HG03175 (cell line): Measurements from ENCODE around the gene ZBTB7A.

Source experiments
- ATAC-seq: cut with Tn5 transposase; IDR thresholded peaks from one replicate; pipeline ENCODE4 v1.9.1; 2021; ENCODE audit warnings: mild to moderate bottlenecking, moderate library complexity; ENCODE audit not compliant: unreplicated experiment

The ZBTB7A gene

DNA sequence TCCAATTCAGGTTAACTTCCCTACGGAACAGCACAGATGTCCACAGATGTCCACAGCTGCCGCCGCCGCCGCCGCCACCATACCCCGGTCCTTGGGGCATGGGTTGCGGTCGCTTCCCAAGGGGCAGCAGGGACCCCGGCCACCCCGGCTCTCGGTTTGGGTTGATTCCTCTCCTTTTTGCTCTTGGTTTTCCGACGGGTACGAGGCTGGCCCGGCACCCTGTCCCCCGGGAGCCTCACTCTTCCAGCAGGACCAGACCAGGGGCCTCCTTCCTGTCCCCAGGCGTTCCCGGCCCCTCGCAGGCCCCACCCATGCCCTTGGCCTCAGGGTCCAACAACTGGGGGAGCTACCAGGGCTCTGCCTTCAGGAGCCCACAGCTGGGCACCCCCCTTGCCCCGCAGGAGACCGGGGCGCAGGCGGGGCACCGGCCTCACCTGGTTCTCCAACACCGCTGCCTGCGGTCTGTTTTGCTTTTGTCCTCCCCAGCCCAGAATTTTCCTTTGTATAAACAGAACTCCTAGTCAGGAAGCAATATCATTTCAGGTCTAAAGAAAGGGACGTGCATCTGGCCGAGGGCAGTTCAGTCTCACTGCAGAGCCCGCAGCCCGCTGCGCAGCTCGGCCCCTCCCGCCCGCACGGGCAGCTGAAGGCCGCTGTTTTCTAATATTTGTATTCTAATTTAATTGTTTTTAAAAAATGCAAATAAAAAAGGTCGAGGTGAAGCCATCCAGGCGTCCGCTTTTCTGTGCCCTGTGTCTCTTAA is 27.9 kb downstream of the ZBTB7A start:
- no peak for ATAC-seq

DNA sequence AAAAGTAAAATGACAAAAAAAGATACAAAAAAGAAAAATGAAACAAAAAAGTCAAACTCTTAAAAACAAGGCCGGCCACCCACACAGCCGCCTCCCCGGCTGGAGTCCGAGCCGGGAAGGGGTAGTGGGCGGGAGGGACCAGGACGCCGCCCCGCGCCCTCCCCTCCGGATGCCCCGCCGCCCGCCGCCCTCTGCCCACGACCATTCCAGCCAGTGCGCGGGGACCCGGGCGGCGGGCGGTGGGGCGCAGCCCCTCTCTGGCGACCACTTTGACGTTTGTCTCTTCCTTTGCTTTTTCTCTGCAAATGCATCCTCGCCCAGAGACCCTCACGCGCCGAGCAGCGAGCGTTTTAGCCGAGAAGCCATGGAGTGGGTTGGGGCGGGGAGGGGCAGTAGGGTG is 28.6 kb downstream of the ZBTB7A start:
- no peak for ATAC-seq

GRCh38 chr19:4037301-4037949 is 29.3 kb downstream of the ZBTB7A start:
- ATAC-seq, result no peak

GRCh38 chr19:4036576-4037300 is 30.0 kb downstream of the ZBTB7A start:
- no peak for ATAC-seq

- no peak for ATAC-seq
These were observed 31.1 kb downstream of the ZBTB7A start for GRCh38 chr19:4035582-4035981.

- no peak for ATAC-seq
These were observed 31.6 kb downstream of the ZBTB7A start for GRCh38 chr19:4035018-4035566.

DNA sequence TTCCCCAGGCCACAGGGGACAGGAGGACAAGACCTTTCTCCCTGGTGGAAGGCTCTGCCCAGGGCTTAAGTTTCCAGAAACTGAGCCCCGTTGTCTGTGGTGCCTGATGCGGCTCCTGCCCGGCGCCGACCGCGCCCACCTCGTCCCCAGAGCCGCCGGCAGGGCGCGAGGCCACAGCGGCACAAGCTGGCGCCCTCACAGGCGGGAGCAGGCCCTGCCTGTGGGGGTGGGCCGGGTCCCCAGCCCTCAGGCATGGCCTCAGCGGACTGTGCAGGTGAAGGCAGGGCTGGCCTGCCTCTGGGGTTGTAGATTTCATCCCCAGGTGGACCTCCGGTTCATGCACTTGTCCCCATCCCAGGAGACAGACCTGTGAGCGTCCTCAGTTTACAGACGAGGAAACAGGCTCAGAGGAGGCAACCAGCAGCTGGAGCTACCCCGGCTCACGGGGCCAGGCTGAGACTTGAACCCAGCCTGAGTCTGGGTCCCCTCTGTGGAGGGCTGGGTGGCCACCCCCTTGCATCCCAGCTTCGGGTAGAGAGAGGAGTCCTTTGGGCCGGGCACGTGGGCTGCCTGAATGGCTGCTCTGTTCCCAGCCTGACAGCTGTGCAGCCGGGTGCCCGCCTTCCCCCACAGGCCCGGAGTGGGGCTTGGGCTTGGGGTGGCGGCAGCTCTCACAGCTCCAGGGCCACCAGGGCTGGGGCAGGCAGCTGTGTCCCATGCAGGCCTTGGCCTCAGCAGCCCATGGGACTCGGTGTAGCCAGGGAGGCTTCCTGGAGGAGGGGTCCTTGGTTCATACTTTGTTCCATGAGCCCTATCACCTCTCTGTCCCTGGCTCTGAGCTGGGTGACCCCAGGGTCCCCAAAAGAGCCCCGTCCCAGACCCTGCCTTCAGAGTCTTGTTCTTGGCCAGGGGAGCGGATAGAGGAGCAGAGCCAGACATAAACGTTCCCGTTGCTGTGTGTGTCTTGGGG is 32.4 kb downstream of the ZBTB7A start:
- no peak for ATAC-seq

DNA sequence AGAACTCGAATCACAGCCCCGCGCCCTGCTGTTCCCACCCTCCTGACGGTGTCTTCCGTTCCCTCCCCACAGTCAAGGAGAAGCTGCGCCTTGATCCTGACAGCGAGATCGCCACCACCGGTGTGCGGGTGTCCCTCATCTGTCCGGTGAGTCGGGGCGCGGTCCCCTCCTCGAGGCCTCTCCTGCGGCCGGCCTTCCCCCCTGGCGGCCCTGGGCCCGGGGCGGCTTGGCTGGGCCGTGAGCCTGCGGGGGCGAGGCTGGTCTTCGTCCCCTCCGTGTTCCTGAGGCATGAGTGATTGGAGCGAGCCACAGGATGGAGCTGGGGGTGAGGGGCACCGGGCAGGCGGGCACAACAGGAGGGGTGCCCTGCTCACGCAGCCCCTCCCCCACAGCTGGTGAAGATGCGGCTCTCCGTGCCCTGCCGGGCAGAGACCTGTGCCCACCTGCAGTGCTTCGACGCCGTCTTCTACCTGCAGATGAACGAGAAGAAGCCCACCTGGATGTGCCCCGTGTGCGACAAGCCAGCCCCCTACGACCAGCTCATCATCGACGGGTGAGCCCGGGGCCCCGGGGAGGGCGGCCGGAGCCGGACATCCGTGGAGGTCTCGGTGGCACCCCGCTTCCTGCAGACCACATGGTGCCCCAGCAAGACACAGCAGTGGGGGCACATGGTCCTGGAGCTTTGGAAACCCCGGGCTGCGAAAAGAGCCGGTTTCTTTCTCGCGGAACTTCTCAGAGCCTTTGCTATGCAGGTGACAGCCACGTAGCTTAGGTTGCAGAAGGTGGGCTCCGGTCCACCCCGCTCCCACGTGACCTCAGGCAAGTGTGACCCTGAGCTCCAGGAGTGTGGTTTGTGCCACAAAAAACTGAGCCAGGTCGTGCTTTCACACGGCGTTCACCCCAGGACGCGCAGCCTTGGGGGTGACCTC is 33.4 kb downstream of the ZBTB7A start:
- no peak for ATAC-seq

- ATAC-seq, result no peak
These were observed 34.3 kb downstream of the ZBTB7A start for GRCh38 chr19:4032436-4032835.

DNA sequence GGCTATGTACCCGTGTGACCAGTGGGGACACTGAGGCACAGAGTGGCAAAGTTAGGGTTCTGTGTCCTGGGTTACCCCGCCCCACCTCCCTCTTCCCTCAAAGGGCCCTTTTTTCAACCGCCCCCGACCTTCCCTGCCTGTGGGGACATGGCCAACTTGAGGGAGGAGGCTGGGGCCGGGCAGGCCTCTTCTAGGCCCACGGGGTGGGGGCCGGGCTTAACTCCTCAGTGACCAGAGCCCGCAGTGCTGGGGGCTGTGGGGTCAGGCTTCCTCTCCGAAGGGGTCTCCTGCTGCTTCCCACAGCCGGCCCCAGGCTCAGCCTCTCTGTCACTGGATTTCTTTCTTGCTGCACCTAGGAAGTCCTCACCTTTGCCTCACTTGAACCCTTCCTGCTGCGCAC is 35.3 kb downstream of the ZBTB7A start:
- ATAC-seq, result no peak

GRCh38 chr19:4030981-4031380 is 35.7 kb downstream of the ZBTB7A start:
- ATAC-seq, result no peak

DNA sequence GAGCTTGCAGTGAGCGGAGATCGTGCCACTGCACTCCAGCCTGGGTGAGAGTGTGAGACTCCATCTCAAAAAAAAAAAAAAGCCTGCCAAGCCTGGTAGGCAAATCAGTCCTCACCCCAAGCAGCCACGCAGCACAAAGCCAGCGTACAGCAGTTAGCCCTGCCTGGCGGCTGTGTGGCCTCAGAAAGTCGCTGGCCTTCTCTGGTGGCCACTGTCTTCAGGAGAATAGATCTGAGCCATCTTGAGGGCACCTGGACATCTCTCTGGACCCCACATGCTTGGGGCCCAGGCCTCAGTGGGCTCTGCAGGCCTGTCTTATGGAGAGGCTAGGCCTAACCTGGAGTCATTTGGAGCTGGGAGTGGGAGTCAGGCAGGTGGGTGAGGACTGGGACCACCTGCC is 36.1 kb downstream of the ZBTB7A start:
- no peak for ATAC-seq

GRCh38 chr19:4029247-4029614 is 37.5 kb downstream of the ZBTB7A start:
- ATAC-seq, result no peak

DNA sequence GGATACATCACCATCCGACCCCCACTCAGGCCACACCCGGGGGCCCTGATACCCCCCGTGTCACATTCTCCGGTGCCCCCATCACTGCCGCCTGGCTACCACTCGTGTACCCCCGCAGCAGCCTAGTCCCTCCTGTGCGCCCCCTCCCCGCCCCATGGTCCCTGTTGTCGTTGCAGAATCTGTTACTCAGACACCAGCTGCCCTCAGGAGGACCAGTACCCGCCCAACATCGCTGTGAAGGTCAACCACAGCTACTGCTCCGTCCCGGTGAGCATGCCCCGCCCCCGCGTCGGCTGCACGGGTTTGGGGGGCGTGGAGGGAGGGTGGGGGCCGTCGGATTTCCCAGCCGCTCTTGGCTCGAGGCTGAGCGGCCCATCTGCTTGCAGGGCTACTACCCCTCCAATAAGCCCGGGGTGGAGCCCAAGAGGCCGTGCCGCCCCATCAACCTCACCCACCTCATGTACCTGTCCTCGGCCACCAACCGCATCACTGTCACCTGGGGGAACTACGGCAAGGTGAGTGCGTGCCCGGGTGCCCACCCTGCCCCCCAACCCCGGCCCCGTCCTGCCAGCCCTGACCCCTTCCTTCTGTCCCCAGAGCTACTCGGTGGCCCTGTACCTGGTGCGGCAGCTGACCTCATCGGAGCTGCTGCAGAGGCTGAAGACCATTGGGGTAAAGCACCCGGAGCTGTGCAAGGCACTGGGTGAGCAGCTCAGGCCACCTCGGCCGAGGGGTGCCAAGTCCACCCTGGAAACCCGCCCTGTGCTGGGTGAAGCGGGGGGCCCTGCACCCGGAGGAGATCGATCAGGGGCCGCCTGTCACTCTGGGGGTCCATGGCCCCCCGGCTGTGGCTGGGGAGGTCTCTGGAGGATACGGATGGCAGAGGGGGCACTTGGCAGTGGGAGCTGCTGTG is 38.1 kb downstream of the ZBTB7A start:
- ATAC-seq, result no peak

GRCh38 chr19:4027146-4027545 is 39.6 kb downstream of the ZBTB7A start:
- ATAC-seq, result no peak

GRCh38 chr19:4025317-4025716 is 41.4 kb downstream of the ZBTB7A start:
- no peak for ATAC-seq

DNA sequence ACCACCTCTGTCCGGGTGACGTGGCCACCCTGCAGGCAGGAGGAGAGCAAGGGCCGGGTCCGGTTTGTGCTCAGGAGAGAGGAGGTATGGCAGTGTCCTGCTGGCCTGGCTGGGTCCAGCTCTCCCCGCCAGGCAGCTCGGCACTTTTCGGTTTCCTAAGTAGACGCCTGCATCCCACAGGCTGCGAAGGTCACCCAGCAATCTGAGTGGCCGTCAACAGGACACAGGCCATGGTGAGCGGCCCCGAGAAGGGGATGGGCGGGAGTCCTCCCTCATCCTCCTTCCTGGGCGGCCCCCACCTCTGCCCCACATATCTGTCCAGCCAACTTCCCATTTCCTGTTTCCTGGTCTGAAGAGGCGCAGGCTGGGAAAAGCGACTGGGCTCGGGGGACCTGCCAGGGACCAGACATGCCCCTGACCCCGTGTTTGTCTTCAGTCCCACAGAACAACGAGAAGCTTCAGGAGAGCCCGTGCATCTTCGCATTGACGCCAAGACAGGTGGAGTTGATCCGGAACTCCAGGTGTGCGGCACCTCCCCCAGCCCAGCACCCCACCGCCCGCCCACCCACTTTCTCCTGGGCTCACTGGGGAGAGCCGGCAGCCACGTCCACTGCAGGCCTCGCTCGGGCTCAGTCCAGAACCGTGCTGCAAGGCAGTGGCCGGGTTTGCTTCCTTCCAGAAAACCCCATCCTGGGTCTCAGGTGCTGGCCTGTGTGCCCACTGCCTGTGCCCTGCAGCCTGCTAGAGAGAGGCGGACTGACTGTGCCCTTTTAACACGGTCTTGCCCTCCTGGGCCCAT is 42.9 kb downstream of the ZBTB7A start:
- no peak for ATAC-seq

DNA sequence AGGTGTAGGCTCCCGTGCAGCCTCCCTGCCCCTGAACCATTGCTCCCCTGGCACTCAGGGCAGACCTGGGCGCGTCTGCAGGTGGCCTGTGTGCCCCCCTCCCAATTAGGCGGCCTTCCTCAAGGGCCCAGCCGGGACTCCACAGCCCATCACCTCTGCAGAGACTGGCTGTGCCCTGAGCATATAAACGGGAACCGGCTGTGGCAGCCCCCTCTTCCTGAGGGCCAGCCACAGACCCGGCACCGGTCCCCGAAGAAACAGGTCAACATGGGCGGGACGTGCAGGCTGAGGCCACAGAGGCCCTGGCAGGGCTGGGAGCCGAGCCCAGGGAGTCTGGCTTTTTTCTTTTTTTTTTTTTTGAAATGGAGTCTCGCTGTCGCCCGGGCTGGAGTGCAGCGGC is 47.1 kb downstream of the ZBTB7A start:
- ATAC-seq, result no peak
